Nucleus accumbens (tissue), 56 donors: ENCODE measurements around the gene PHF1.
A peak's percentile ranks its signal among the peaks of the same experiment; 100 is the strongest.

Experiments used
- DNase-seq, 56 donors: peaks; one replicate each; lab custom pipeline; 2025; lab: John Stamatoyannopoulos, UW

PHF1 gene

DNA sequence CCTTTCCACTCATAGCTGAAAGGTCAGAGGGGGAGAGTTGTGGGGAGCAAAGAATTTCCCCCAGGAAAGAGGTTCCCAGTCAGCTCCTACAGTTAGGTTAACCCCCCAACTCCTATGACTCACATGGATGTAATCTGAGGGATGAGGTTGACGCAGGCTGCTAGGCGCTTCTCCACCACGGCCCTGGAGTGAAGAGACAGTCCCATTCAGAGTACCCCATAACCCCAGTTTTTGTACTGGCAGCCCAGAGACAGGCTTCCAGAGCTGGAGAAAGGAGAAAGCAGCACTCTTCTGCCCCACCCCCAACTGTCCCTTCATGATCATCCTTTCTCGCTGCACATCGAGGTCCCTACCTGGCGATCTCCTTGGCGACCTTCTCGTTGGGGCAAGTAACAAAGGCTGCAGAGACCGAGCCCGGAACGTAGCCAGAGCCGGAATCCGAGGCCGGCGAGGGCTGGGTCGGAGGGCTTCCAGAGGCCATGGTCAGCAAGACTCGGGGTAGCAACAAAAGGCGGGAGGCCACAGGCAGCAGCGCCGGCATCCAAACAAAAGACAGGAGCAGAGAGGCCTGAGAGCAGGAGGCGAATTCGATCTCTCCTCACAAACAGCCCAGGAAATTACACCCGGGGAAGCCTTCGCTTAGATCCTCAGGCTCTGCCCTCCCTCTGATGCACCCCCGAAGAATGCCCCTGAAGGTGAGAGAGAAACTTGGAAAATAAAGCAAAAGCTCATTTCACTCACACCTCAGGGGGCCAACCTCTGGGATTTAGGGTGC lies 6.5 kb downstream of the PHF1 start:
- peak in 1 of 56 donors; percentile 43 for DNase-seq

GRCh38 chr6:33417903-33418689 lies 7.3 kb downstream of the PHF1 start, which contains the start of gene CUTA:
Gene CUTA, minus strand, starts transcription at chr6:33418107. Its CDS starts 107 bp downstream, at chr6:33418000.
- peak; percentile 85 to 100 (median 100) for DNase-seq

DNA sequence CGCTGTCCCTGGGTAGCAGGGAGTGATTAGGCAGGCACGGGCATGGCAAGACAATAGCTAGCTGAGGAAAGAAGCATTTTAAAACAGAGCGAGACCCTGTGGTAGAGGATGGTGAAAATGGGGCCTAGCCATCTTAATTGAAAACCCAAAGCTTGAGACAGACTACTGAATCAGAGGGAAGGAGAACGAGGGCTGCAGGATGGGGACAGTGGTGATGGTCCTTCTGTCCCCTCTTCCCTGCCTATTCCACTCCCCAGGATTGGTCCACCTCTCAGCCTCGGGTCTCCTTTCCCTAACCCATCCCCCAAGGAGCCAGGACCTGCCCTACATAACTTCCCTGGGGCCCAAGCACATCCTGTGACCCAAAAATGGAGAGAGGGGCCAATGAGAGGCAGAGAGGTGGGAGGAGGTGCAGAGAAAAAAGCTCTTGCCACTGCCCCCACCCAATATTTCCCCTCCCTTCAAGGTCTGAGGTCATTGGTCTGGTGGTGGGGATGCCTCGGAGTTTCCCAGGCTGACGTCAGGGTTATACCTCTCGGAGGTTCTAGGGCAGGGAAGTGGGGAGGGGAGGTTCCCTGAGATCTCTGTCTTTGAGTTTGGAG lies 8.0 kb downstream of the PHF1 start:
- DNase-seq: no peak

DNA sequence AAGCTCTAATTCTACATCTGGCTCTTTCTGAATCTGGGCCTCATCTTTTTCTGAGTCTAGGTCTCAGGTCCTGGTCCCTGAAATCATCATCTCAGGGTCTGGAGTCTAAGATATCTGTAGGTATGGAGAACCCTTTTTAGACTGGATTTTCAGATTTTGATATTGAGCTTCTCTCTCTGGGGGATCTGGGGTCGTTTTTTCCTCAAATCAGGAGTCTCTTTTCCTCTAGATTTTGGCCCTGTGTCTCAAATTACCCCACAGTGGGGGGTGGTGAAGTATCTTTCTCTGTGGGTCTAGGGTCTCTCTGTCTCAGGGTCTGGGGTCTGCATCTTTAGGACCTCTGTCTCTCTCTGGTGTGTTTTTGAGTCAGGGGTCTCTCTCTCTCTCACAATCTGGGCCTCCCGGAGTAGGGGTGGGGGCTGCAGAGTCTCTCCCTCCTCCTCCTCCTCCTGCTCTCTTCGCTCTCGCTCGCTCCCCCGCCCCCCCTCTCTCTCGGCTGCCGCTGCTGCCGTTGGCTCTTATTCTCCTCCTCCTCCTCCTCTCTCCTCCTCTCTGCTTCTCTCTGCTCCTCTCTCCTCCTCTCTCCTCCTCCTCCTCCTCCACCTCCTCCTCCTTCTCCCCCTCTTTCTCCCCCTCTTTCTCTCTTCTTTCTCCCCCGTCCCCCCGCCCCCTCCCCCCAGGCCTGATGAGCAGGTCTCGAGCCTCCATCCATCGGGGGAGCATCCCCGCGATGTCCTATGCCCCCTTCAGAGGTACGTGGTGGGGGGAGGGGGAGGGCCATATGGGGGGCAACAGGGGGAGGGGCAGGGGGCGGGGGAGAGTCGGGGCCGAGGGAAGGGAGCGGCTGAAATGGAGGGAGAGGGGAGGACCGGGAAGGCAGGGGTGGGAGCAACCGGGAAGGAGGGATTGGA lies 9.0 kb downstream of the PHF1 start, which contains the start of gene SYNGAP1:
Gene SYNGAP1, plus strand, starts transcription at position 486 of the 911 bp plus-strand sequence. Its CDS starts 200 bp downstream, at position 686.
- DNase-seq: peak in 38 of 56 donors; percentile 10 to 76 (median 40)

GRCh38 chr6:33420491-33421343 lies 9.9 kb downstream of the PHF1 start:
- DNase-seq: no peak

DNA sequence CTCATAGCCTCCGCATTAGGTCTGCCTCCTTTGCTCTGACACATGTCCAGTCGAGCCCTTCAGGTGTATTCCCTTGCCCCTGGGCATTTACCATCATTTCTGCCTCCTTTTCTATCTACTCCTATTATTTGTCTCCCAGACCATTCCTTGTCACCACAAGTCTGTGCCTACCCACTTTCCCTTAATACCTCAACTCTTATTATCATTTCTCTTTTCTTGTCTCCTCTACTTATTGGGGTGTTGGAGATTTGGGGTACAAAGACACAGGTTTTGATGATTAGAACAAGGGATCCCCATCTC lies 10.5 kb downstream of the PHF1 start:
- DNase-seq: no peak

DNA sequence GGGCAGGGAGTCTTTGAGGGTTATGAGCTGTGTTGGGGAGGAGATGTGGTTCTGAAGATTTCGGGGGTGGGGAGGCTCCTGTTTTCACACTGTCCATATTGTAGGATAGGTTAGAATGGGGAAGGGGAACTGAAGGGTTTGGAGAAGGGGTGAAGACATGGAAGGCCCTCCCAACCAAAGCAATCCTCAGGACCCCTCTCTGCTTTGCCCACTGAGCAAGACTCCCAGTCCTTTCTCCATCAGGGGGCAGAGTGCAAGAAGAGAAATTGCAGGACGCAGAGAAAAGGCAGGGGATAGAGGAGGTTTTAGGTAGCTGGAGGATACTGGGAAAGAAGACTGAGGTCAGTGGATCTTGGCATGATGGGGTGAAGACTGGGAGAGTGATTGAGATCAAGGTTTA lies 13.0 kb downstream of the PHF1 start:
- DNase-seq: no peak

DNA sequence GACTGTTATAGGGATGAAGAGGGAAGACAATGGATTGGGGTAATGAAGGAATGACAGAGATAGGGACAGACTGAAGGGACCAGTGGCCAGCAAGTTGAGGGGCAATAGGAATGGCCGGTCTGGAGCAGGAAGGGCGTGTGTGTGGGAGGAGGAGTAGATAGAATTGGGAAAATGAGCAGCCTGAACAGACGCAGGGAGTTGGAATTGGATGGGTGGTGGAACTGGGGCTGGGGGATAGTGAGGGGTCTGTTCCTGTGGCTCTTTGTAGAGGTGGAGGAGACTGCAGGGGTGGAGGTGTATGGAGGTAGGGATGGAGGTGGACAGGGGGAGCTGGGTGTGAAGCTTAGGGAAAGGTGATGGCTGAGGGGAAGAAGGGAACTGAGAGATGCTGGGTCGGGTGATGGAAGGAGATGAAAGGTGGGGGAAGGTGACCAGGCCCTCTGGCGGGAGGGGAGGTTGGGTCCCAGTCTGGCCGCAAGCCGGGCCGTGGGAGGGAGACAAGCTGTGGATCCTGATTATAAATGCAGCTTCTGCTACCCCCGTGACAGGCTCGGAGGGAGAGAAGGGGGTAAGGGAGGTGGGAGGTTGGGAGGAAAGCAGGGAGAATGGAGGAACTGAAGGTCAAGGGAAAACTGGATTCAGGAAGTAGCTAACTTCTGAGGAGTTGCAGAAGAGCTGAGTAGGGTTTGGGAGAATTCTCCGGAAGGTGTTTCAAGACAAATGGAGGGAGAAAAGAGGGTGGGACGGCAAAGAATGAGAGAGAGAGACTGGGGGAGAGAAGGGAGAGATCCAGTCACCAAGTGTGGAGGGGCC lies 14.2 kb downstream of the PHF1 start:
- DNase-seq: peak in 1 of 56 donors; percentile 22

- peak in 54 of 56 donors; percentile 34 to 89 (median 75) for DNase-seq
Measured at GRCh38 chr6:33425668-33426577, 15.1 kb downstream of the PHF1 start.

GRCh38 chr6:33426590-33427511 lies 16.0 kb downstream of the PHF1 start:
- peak in 17 of 56 donors; percentile 8 to 55 (median 38) for DNase-seq

DNA sequence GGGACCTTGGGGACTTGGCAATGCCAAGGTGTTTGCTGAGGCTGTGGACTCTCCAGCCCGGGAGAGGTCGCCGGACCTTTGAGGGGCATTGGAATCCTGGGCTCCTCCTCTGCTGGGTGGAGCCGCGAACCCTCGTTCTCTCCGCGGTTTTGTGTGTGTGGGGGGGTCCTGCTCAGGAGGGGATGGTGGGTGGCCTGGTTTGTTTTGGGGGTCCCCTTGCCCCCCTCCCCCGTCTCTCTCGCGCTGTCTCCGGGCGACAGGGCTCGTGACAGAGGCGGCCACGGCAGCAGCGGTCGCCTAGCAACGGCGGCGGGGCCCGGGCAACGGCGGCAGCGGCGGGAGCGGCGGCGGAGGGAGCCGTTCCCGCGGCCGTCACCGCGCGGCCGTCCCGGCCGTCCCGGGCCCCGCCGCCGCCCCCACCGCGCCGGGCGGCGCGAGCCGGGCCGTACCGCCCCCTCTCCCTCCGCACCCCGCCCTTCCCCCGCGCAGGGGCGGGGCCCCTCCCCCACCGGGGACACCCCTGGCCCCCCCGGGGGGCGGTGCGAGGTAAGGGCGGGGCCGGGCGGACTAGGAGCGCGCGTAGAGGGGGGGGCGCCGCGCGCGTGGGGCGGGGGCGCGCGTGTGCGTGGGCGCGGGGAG lies 16.9 kb downstream of the PHF1 start:
- DNase-seq: peak in 41 of 56 donors; percentile 15 to 73 (median 42)

- peak in 10 of 56 donors; percentile 9 to 51 (median 36) for DNase-seq
Measured at GRCh38 chr6:33428224-33428965, 17.6 kb downstream of the PHF1 start.

- peak in 3 of 56 donors; percentile 11 to 16 (median 11) for DNase-seq
Measured at GRCh38 chr6:33428966-33429749, 18.3 kb downstream of the PHF1 start.

- DNase-seq: no peak
Measured at GRCh38 chr6:33429750-33430052, 18.9 kb downstream of the PHF1 start.
